PFSK-1 (cell line): ENCODE data around the gene PVRIG.

Experiments used
- POLR2AphosphoS5 ChIP-seq: IDR thresholded peaks from 2 replicates; pipeline ENCODE4 v1.6.1; 2012; ENCODE audit warnings: low read depth, mild to moderate bottlenecking, control low read depth, low read length, moderate library complexity
- SIN3A ChIP-seq: IDR thresholded peaks from 2 replicates; pipeline ENCODE4 v1.6.1; 2012; ENCODE audit warnings: mild to moderate bottlenecking, low read length, moderate library complexity, borderline replicate concordance; ENCODE audit not compliant: insufficient read depth
- TAF1 ChIP-seq: IDR thresholded peaks from 2 replicates; pipeline ENCODE4 v1.6.1; 2012; ENCODE audit warnings: low read length, control low read depth, borderline replicate concordance; ENCODE audit not compliant: insufficient read depth
- TF ChIP-seq, protein P1 (sequence below), 2 experiments: IDR thresholded peaks; 2 replicates each; pipeline versions ENCODE4 v1.6.1 to v1.8.0; 2011 to 2012; ENCODE audit warnings: low read depth in 2 of 2, low read length in 2 of 2, control low read depth in 1 of 2, inconsistent platforms in 1 of 2, mild to moderate bottlenecking in 1 of 2, moderate library complexity in 1 of 2; ENCODE audit not compliant: insufficient read depth in 1 of 2

DNA sequence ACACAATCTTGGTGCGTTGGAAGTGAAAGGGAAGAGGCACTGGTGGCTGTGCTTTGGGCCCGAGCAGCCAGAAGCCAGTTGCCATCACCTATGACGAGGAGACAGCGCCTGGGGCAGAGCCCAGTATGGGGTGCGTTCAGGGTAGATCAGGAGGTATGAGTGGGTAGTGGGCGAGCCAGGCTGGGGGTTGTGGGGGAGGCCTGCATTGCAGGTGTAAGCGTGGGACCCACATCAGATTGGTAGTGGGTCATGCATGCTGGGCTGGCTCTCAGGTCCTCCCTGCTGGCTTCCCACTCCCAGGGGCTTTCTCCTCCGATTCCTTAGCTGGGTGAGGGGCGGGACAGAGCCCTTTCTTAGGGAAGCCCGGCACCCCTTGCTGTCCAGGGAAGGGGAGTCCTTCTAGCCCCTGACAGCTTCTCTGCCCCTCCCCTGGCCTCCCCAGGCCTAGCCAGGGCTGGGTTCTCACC lies 445 bp upstream of the PVRIG start:
- no peak for TF ChIP-seq POLR2AphosphoS5
- TF ChIP-seq, protein P1, sequence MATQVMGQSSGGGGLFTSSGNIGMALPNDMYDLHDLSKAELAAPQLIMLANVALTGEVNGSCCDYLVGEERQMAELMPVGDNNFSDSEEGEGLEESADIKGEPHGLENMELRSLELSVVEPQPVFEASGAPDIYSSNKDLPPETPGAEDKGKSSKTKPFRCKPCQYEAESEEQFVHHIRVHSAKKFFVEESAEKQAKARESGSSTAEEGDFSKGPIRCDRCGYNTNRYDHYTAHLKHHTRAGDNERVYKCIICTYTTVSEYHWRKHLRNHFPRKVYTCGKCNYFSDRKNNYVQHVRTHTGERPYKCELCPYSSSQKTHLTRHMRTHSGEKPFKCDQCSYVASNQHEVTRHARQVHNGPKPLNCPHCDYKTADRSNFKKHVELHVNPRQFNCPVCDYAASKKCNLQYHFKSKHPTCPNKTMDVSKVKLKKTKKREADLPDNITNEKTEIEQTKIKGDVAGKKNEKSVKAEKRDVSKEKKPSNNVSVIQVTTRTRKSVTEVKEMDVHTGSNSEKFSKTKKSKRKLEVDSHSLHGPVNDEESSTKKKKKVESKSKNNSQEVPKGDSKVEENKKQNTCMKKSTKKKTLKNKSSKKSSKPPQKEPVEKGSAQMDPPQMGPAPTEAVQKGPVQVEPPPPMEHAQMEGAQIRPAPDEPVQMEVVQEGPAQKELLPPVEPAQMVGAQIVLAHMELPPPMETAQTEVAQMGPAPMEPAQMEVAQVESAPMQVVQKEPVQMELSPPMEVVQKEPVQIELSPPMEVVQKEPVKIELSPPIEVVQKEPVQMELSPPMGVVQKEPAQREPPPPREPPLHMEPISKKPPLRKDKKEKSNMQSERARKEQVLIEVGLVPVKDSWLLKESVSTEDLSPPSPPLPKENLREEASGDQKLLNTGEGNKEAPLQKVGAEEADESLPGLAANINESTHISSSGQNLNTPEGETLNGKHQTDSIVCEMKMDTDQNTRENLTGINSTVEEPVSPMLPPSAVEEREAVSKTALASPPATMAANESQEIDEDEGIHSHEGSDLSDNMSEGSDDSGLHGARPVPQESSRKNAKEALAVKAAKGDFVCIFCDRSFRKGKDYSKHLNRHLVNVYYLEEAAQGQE (IDR thresholded peaks at IDR 0.05; ENCODE audit: insufficient read depth in 1 of 2, low read depth in 2 of 2, low read length in 2 of 2) = no peak
- TF ChIP-seq SIN3A = no peak
- TF ChIP-seq TAF1 = no peak
